C4-2B (cell line): ENCODE data around the gene COL6A1.

Experiments used
- ZFX ChIP-seq: fragments of 450-650 bp; IDR thresholded peaks from 2 replicates; pipeline ENCODE4 v1.6.1; 2017
- TF ChIP-seq, protein P1 (sequence below): fragments of 450-650 bp; conservative IDR thresholded peaks from 2 replicates; pipeline ENCODE4 v1.5.1; 2017; ENCODE audit warnings: mild to moderate bottlenecking

- TF ChIP-seq, protein P1, sequence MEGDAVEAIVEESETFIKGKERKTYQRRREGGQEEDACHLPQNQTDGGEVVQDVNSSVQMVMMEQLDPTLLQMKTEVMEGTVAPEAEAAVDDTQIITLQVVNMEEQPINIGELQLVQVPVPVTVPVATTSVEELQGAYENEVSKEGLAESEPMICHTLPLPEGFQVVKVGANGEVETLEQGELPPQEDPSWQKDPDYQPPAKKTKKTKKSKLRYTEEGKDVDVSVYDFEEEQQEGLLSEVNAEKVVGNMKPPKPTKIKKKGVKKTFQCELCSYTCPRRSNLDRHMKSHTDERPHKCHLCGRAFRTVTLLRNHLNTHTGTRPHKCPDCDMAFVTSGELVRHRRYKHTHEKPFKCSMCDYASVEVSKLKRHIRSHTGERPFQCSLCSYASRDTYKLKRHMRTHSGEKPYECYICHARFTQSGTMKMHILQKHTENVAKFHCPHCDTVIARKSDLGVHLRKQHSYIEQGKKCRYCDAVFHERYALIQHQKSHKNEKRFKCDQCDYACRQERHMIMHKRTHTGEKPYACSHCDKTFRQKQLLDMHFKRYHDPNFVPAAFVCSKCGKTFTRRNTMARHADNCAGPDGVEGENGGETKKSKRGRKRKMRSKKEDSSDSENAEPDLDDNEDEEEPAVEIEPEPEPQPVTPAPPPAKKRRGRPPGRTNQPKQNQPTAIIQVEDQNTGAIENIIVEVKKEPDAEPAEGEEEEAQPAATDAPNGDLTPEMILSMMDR: no peak
- no peak for TF ChIP-seq ZFX
These were observed 39.0 kb downstream of the COL6A1 start for GRCh38 chr21:46020581-46020980.
